ENCODE measurements around the gene ATRN.

DNA sequence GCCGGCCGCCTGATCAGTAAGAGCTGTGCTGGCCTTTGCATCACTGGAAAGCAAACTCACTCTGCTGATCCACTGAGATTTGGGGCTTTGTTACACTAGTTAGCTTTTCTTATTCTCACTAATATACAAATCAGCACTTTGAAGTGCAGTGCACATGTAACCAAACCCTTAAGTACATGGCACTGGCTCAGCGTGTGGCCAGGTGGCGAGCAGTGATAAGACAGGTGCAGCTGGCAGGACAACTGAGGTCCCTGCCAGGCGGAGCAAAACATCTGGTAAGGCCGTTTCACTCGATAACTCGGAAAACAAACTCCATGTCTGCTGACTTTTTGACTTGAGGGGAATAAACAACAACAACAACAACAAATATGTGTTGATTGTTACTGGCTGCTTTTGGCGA, 181.4 kb downstream of the ATRN start:
- TF ChIP-seq, protein P1, sequence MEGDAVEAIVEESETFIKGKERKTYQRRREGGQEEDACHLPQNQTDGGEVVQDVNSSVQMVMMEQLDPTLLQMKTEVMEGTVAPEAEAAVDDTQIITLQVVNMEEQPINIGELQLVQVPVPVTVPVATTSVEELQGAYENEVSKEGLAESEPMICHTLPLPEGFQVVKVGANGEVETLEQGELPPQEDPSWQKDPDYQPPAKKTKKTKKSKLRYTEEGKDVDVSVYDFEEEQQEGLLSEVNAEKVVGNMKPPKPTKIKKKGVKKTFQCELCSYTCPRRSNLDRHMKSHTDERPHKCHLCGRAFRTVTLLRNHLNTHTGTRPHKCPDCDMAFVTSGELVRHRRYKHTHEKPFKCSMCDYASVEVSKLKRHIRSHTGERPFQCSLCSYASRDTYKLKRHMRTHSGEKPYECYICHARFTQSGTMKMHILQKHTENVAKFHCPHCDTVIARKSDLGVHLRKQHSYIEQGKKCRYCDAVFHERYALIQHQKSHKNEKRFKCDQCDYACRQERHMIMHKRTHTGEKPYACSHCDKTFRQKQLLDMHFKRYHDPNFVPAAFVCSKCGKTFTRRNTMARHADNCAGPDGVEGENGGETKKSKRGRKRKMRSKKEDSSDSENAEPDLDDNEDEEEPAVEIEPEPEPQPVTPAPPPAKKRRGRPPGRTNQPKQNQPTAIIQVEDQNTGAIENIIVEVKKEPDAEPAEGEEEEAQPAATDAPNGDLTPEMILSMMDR (IDR thresholded peaks at IDR 0.05) = no peak
- no peak for TF ChIP-seq POLR2AphosphoS5 (IDR thresholded peaks at IDR 0.05)
